Breast epithelium (tissue), 4 donors: ENCODE results near the gene PCDHB11. TPM values are rescaled to one million over a fixed set of nuclear protein-coding genes. Genes with fewer than 3 reads are reported as not detected.
"Not testable (repeated sequence)": the region's sequence is repeated elsewhere in the genome, so short reads cannot be mapped to it uniquely, and the experiment has no call there.

ENCODE experiments used
- DNase-seq, 2 donors: peaks; one replicate each; pipeline ENCODE4 v3.0.0-alpha.2; 2019; ENCODE audit warnings: low spot score in 2 of 2
- H3K27ac ChIP-seq, 2 donors: fragments of 200-600 bp; sonication (generic) in 1 of 2; one replicate each; pipeline ENCODE4 v1.5.1; 2016 to 2019; ENCODE audit warnings: mild to moderate bottlenecking in 1 of 2
- H3K27me3 ChIP-seq, 2 donors: fragments of 200-600 bp; sonication (generic) in 1 of 2; one replicate each; pipeline versions ENCODE4 v1.5.1 to v1.6.0; 2017 to 2019; ENCODE audit warnings: control low read depth in 1 of 2, mild to moderate bottlenecking in 1 of 2
- H3K36me3 ChIP-seq: fragments of 200-600 bp; one replicate; pipeline ENCODE4 v1.5.1; 2019
- H3K4me1 ChIP-seq, 2 donors: fragments of 200-600 bp; sonication (generic); one replicate each; pipeline ENCODE4 v1.5.1; 2016 to 2019; ENCODE audit warnings: control low read depth in 1 of 2
- H3K4me3 ChIP-seq, 3 donors: fragments of 200-600 bp; sonication (generic); 1 replicate in 2 of 3; 2 replicates in 1 of 3; pipeline ENCODE4 v1.5.1; 2016 to 2019; ENCODE audit warnings: mild to moderate bottlenecking in 3 of 3, moderate library complexity in 2 of 3
- H3K9me3 ChIP-seq, 2 donors: fragments of 200-600 bp; sonication (generic) in 1 of 2; one replicate each; pipeline ENCODE4 v1.5.1; 2016 to 2019; ENCODE audit warnings: control low read depth in 1 of 2
- CTCF ChIP-seq, 3 donors: fragments of 450-650 bp; IDR thresholded peaks; one replicate each; pipeline ENCODE4 v1.5.1; 2016 to 2017; ENCODE audit warnings: antibody characterized with exemption in 3 of 3, mild to moderate bottlenecking in 3 of 3, moderate library complexity in 3 of 3
- POLR2A ChIP-seq: fragments of 450-650 bp; IDR thresholded peaks from one replicate; pipeline ENCODE4 v1.6.1; 2016; ENCODE audit warnings: antibody characterized with exemption, mild to moderate bottlenecking, moderate library complexity
- POLR2AphosphoS5 ChIP-seq, 3 donors: sonication (generic); formaldehyde crosslinking; IDR thresholded peaks; one replicate each; pipeline ENCODE4 v1.6.1; 2017; ENCODE audit warnings: antibody characterized with exemption in 3 of 3
- intact Hi-C: fragments of 100-400 bp; cut with DNase I; formaldehyde crosslinking; loops from one replicate; pipeline ENCODE4 v1.15.1; 2023; ENCODE audit warnings: low total_unique reads
- total RNA-seq, 3 donors: library from RNA; depleted of rRNA; stranded (reverse); fragments of >200 nt; gene quantifications; one replicate each; pipeline ENCODE4 v1.1.0, GENCODE V29; 2016

PCDHB11 gene
- total RNA-seq, 3 donors from 2014 or later: 2.3 to 4.6 (median 2.7) TPM

- H3K36me3 ChIP-seq, H3K27ac ChIP-seq, H3K27me3 ChIP-seq, DNase-seq, H3K4me3 ChIP-seq, intact Hi-C loops, H3K4me1 ChIP-seq: not testable (repeated sequence)
- H3K9me3 ChIP-seq: peaks cover 62 to 71% of the 10 kb centered on the region in 2 donors
Measured at GRCh38 chr5:141179876-141180275, 19.6 kb upstream of the PCDHB11 start.

DNA sequence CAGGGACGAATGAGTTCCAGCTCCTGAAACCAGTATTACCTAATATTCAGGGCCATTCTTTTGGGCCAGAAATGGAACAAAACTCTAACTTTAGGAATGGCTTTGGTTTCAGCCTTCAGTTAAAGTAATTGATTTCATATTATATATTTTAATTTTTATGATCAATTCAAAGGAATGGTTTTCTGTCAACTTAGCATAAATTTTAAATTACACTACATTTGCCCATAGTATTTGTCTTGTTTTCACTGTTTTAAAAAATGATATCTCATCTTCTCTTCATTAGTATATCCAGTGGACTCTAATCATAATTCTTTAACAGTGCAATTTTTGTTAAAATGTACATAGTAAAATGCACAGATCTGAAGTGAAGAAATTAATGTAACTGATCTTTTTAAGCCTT is 19.1 kb upstream of the PCDHB11 start:
- no peak for TF ChIP-seq POLR2AphosphoS5 (IDR thresholded peaks at IDR 0.05)
- no peak for TF ChIP-seq CTCF (IDR thresholded peaks at IDR 0.05)
- TF ChIP-seq POLR2A: no peak
- intact Hi-C loops: no loop called here
- Histone ChIP-seq H3K27me3 (no peaks in the 10 kb centered on the region), H3K36me3 (no peaks in the 10 kb centered on the region), H3K9me3 (peaks cover 58 to 71% of the 10 kb centered on the region in 2 donors), H3K27ac (no peak overlapping the region), H3K4me1 (no peaks in the 10 kb centered on the region), H3K4me3 (no peak overlapping the region)
- DNase-seq: no peak

- Histone ChIP-seq H3K9me3 (peaks cover 62 to 72% of the 10 kb centered on the region in 2 donors), H3K27me3 (no peaks in the 10 kb centered on the region), H3K4me3 (peak within 1 kb of the TSS; percentile 36 to 61 (median 49)), H3K27ac (peak within 1 kb of the TSS; percentile 37 to 62), H3K4me1 (no peaks in the 10 kb centered on the region), H3K36me3 (no peaks in the 10 kb centered on the region)
- intact Hi-C loops: no loop called here
- no peak for DNase-seq
- TF ChIP-seq POLR2A (no peak), CTCF (IDR thresholded peaks at IDR 0.05) (peak in 2 of 3 donors; percentile 21 to 33)
Measured at GRCh38 chr5:141182248-141182647, 17.2 kb upstream of the PCDHB11 start, which contains the start of gene PCDHB16. PCDHB16 (plus strand) TSS chr5:141182387; CDS start chr5:141182560, 173 bp downstream.

DNA sequence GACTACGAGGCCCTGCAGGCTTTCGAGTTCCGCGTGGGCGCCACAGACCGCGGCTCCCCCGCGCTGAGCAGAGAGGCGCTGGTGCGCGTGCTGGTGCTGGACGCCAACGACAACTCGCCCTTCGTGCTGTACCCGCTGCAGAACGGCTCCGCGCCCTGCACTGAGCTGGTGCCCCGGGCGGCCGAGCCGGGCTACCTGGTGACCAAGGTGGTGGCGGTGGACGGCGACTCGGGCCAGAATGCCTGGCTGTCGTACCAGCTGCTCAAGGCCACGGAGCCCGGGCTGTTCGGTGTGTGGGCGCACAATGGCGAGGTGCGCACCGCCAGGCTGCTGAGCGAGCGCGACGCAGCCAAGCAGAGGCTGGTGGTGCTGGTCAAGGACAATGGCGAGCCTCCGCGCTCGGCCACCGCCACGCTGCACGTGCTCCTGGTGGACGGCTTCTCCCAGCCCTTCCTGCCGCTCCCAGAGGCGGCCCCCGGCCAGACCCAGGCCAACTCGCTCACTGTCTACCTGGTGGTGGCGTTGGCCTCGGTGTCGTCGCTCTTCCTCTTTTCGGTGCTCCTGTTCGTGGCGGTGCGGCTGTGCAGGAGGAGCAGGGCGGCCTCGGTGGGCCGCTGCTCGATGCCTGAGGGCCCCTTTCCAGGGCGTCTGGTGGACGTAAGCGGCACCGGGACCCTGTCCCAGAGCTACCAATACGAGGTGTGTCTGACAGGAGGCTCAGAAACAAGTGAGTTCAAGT is 15.1 kb upstream of the PCDHB11 start:
- DNase-seq, H3K36me3 ChIP-seq, H3K27me3 ChIP-seq, intact Hi-C loops, H3K27ac ChIP-seq, H3K4me1 ChIP-seq: not testable (repeated sequence)
- peaks cover 61 to 73% of the 10 kb centered on the region in 2 donors for H3K9me3 ChIP-seq
- H3K4me3 ChIP-seq: peak overlapping the region in 1 of 3 donors; percentile 20

GRCh38 chr5:141186897-141187512 is 12.4 kb upstream of the PCDHB11 start, which contains the start of gene PCDHB9:
PCDHB9 (plus strand) TSS chr5:141187161; CDS start chr5:141187319, 158 bp downstream.
- H3K27me3 ChIP-seq: no peaks in the 10 kb centered on the region
- intact Hi-C loops: no loop called here
- H3K36me3 ChIP-seq: no peaks in the 10 kb centered on the region
- TF ChIP-seq POLR2A (no peak), POLR2AphosphoS5 (IDR thresholded peaks at IDR 0.05) (no peak), CTCF (IDR thresholded peaks at IDR 0.05) (peak in 1 of 3 donors; percentile 38)
- no peak for DNase-seq
- H3K4me3 ChIP-seq: peak within 1 kb of the TSS in 2 of 3 donors; percentile 22 to 44
- H3K9me3 ChIP-seq: peaks cover 67 to 90% of the 10 kb centered on the region in 2 donors
- no peak within 1 kb of the TSS for H3K27ac ChIP-seq
- H3K4me1 ChIP-seq: no peaks in the 10 kb centered on the region

- DNase-seq, H3K4me1 ChIP-seq, H3K36me3 ChIP-seq, intact Hi-C loops, H3K27me3 ChIP-seq, H3K4me3 ChIP-seq, H3K27ac ChIP-seq: not testable (repeated sequence)
- peaks cover 66 to 91% of the 10 kb centered on the region in 2 donors for H3K9me3 ChIP-seq
Measured at GRCh38 chr5:141188682-141189081, 10.7 kb upstream of the PCDHB11 start.

DNA sequence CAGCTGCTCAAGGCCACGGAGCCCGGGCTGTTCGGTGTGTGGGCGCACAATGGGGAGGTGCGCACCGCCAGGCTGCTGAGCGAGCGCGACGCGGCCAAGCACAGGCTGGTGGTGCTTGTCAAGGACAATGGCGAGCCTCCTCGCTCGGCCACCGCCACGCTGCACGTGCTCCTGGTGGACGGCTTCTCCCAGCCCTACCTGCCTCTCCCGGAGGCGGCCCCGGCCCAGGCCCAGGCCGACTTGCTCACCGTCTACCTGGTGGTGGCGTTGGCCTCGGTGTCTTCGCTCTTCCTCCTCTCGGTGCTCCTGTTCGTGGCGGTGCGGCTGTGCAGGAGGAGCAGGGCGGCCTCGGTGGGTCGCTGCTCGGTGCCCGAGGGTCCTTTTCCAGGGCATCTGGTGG is 10.3 kb upstream of the PCDHB11 start:
- intact Hi-C loops, H3K36me3 ChIP-seq, DNase-seq, H3K27ac ChIP-seq, H3K27me3 ChIP-seq, H3K4me3 ChIP-seq, H3K4me1 ChIP-seq: not testable (repeated sequence)
- peaks cover 61 to 90% of the 10 kb centered on the region in 2 donors for H3K9me3 ChIP-seq
